Dedifferentiated amniotic fluid mesenchymal stem cell (primary cell): ENCODE measurements around the gene PLK3.
"Not testable (repeated sequence)": the region's sequence is repeated elsewhere in the genome, so short reads cannot be mapped to it uniquely, and the experiment has no call there.

Experiments used
- DNase-seq: peaks from one replicate; pipeline ENCODE4 v3.0.0-alpha.2; 2016; ENCODE audit errors: extremely low spot score

Gene PLK3

DNA sequence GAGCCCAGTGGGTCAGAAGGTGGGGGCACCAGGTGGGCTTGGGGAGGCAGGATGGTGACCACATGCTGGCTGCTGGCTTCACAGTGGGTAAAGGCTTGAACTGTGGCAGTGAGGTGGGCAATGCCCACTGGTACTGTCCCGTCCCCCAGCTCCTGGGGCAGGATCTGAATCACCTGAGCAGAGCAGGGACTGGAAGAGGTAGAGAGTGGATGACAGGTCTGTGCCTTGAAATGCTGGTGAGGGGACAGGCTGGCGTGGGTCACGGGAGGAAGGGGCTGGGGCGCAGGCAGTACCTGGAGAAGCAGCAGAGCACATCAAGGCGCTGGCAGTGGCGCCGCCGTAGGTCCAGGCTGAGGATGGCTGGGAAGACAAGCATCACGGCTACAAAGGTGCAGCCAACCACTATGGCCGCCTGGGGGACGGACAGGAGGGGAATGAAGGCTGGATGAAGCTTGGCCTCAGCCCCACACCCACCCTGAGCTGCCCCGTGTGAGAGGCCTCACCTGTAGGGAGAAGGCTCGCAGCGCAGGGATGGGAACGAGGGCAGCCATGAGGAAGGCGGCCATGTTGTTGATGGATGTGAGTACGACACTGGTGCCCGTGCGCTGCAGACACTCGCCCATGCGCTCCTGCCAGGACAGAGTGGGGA lies 27.9 kb downstream of the PLK3 start:
- DNase-seq = no peak

DNA sequence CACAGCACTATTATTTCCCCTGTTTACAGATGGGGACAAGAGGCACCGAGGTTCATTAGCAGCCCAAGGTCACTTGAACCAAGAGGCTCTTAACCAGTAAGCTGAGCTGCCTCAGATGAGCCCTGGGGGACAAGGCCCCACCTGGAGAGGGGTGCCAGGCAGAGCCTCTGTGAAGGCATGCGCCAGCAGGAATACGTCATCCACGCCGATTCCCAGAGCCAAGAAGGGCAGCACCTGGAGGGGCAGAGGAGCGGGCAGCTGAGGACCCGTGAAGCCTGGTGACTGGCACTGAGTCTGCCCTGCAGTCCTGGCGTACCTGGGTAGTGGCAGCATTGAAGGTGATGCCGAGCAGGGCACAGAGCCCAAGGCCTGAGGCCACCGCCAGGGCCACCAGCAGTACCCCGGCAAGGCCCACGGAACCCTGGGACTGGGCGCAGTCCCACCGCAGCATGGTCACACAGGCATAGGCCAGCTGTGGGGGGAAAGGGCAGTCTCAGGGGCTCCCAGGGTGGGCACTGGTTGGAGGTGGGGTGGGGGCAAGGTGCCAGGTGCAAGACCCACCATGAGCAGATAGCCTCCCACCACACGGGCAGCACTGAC lies 28.8 kb downstream of the PLK3 start:
- DNase-seq = no peak

DNA sequence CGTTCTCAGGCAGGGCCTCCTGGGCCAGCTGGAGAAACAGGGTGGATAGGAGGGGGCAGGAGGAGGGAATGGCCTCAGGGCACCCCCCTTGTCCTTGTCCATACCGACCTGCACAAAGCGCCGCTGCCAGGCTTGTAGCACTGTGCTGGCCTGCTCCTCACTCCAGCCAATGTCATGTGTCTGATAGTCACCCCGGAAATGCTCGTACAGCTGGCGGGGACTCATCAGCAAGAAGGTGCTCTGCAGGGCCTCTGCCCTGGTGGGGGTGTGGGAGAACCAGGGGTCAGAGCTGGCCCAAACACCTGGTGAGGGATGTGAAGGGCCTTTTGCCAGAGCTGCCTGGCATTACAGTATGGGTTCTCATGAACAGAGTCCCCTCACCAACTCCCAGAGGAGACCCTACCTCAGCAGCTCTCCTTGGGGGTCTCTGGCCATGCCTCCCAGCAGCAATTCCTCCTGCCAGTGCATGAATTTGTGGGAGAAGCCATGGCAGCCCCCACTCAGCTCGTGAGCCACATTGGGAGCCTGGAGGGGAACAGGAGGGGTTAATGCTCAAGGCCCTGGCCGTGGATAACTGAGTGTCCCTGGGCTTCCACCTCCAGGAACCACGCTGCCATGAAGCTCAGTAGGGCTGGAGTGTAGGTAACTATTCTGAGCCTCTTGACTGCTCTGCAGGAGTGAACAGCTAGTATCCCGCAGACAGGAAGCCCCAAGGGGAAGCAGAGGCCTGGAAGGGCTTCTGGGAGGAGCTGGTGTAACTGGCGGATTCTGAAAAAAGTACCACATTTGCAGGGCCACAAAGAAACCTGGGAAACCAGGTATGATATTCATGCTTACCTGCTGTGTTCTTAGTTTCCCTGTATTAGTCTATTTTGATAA lies 29.6 kb downstream of the PLK3 start:
- DNase-seq = no peak

DNA sequence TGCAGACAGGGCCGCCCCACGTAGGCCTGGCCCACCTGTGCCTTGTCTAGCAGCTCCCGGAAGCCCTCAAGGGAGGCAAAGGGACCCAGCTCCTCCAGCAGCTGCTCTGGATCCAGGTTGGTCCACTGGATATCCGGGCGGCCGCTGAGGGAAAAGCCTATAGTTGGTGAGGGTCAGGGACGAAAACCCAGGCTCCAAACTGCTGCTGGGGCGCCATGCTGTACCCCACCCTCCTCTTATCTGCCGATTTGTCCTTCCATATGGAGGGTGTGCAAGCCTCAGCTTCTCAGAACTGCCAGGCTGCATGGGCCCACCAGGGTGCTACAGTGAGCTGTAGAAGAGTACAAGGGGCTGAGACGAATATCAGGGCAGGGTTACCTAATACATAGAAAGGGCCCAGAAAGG lies 30.7 kb downstream of the PLK3 start:
- no peak for DNase-seq

DNA sequence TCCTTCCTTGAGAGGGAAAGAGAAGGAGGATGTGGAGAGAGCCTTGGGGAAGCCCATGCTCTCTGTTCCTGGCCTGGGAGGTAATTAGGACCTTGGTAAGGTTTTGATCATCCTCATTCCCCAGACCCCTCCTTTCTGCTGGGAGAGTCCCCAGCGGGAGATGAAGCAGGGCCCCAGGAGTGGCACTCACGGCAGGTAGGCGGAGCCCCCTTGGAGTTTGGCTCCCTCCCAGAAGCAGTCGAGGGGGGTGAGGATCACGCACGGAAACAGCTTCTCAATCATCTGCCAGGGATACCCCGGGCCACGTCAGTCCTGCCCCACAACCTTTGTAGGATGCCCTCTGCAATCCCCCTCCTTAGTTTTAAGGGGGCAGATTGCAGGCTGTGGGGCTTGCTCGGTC lies 31.3 kb downstream of the PLK3 start:
- no peak for DNase-seq

DNA sequence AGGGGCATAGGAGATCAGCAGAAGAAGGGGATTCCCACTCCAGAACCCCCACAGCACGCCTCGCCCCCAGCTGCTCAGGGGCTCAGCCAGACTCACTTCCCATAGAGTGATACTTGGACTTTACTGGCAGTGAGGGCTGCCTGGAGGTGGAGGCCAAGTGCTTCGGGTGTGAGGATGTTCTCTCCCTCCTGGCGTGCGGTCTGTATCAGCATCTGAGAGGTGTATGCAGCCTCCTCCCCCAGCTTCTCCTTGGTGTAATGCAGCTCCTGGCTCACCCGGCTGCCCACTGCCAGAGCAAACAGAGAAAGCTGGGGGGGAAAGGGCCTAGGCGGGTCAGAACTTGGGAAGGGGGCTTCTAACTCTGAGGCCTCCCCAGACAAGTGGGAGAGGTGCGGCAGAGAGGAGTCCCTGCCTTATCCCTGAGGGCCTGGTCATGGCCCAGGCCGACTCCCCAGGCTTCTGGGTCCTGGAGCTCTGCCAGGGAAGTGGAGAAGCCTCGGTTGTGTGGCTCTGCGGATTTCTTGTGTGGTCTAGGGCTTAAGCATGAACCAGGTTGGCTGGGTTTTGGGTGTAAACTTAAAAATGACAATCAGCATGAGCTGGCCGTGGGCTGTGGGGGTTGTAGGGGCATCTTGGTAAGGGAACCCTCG lies 32.0 kb downstream of the PLK3 start:
- DNase-seq = no peak

DNA sequence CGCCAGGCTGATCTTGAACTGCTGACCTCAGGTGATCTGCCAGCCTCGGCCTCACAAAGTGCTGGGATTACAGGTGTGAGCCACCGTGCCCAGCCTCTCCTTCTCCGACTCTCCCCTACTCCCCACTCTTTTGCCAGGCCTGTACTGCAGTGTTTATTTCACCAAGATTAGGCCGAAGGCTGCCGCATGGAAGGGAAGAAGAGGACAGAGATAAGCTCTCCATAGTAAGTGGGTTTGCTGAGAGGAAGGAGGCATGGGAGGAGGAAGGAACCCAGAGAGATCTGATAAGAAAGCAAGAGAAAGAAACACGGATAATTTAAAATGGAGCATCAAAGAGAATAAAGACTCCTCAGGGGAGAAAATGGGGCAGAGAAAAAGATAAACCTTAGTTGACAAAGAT lies 34.2 kb downstream of the PLK3 start:
- no peak for DNase-seq

DNA sequence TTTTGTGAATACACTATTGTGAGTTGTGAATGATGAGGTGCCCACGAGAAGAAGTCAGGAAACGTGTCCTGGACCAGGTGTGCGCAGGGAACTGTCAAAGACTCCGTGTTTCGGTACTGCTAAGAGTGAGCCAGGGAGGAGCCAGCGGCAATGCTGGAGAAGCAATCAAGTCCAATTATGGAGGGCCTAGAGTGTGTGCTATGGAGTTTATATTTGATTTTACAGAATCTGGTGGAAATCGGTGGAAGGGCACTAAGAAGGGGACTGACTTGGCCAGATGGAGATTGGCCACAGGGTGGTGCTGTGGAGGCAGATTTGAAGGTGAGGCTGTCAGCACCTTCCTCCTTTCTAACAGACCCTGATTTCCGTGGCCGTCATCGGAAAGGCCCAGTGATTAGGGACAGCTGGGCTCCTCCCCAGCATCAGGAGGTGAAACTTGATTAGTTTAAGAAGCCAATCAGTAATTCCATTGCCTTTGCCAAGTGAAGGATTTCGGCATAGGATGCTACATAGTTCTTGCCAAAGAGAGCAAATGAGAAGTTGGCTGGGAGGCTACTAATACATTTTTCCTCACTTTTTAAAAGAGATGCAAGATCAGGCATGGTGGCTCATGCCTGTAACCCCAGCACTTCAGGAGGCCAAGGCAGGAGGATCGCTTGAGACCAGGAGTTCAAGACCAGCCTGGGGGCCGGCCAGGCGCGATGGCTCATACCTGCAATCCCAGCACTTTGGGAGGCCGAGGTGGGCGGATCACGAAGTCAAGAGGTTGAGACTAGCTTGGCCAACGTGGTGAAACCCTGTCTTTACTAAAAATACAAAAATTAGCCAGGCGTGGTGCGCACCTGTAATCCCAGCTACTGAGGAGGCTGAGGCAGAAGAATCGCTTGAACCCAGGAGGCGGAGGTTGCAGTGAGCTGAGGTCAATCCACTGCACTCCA lies 35.8 kb downstream of the PLK3 start:
- DNase-seq = peak; percentile 82

DNA sequence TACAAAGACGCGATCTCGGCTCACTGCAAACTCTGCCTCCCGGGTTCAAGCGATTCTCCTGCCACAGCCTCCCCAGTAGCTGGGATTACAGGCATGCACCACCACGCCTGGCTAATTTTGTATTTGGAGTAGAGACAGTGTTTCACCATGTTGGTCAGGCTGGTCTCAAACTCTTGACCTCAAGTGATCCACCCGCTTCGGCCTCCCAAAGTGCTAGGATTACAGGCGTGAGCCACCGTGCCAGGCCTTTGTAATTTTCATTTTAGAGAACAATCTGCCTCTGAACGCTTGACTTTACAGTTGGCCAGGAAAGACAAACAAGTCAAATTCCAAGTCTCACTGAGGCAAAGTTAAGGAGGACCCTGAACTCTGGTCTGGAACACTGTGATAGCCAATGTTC lies 38.1 kb downstream of the PLK3 start:
- not testable (repeated sequence) for DNase-seq

DNA sequence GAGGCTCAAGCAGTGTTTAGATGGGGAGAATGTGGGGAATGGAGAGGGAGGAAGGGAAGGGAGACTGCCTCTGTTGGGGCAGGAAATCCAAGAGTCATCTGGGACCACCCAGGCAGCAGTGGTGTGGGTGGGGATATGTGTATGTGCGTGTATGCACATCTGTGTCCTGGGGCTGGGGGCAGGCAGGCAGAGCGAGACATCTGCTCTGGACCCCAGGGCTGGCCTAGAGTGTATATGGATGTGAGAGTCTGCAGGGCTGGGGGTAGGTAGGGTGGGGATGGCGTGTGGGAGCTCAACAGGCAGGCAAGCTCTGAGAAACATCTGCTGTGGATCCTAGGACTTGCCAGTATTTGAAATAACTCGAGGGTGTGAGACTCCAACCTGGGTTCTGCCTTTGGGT lies 39.4 kb downstream of the PLK3 start:
- no peak for DNase-seq

DNA sequence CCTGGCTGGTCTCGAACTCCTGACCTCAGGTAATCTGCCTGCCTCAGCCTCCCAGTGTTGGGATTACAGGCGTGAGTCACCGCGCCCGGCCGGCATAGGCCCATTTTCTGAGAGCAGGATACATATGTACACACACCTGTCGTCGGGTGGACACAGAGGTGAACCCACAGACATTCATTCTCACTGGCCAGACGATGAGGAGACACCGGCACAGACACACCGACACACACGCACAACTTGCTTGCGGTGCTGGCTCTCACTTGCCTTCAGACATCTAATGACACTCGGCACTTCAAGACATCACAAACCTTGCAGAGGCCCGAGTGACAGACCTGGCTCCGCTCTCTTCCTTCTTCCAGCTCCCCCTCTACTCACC lies 42.3 kb downstream of the PLK3 start:
- no peak for DNase-seq

DNA sequence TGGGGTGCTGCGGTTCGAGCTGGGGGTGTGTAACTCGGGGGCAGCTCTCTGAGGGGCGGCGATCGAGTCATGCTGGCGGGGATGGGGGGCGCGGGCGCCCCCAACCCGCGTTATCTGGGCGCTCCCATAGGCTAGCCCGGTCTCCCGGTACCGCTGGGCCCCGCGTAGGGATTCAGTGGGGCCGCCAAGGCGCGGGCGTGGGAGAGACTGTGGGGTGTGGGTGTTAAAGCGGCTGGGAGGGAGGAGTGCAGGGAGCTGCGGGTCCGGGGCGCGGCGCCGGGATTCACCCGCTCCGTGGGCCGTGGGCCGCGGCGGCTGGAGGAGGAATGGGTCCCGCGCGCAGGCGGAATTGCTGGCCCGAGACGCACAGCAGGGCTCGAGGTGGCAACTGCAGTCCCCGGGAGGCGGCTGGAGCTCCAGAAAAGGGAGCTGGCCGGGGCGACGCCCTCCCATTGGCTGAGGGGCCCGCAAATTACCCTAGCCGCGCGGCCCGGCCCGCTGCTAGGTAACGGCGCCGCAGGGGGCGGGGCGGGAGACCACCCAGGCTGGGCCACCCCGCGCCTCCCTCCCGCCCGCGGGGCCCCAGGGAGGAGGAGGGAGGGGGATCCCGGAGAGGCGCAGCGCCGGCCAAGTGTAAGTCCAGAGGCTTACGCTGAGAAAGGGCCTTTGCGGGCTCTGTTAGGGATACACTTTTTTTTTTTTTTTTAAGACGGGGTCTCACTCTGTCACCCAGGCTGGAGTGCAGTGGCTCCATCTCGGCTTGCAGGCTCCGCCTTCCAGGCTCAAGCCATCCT lies 42.9 kb downstream of the PLK3 start, which contains the start of gene PTCH2:
PTCH2 (minus strand) TSS at position 392 of the 794 bp plus-strand sequence; CDS start at position 71, 321 bp downstream.
- DNase-seq = peak; percentile 27

DNA sequence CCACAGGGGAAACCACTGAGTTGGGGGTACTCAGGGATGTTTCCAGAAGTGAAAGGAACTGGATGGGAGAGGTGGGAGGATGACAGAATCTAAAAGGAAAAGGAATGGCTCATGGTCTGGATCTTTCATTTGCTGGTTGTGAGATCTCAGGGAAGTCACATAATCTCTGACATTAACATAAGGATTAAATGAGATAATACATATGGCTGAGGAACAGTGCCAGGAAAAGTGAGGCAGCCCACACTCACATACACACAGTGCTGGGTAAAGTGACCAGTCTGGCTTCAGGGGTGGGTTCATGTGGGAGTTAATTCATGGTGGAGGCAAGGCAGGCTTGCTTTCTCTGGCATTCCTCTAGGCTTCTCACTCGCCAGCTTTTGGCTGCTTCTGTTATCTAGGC lies 46.8 kb downstream of the PLK3 start:
- no peak for DNase-seq

DNA sequence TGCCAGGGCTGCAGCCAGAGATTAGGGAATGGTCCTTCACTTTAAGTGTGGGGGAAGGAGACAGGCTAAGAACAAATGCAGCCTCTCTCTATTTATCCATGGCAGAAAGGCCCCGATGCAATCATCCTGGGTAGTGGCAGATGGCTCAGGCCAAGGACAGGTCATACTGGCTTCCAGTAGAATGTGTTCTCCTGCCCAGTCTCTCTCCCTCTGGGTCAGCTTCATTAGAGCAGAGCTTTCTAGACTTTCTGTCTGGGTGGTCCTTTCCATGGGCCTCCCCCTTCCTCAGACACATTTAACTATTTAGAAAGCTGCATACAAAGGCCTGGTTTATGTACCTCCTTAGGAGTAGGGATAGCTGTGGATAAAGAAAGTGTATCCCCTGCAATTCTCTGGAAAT lies 47.7 kb downstream of the PLK3 start:
- no peak for DNase-seq

DNA sequence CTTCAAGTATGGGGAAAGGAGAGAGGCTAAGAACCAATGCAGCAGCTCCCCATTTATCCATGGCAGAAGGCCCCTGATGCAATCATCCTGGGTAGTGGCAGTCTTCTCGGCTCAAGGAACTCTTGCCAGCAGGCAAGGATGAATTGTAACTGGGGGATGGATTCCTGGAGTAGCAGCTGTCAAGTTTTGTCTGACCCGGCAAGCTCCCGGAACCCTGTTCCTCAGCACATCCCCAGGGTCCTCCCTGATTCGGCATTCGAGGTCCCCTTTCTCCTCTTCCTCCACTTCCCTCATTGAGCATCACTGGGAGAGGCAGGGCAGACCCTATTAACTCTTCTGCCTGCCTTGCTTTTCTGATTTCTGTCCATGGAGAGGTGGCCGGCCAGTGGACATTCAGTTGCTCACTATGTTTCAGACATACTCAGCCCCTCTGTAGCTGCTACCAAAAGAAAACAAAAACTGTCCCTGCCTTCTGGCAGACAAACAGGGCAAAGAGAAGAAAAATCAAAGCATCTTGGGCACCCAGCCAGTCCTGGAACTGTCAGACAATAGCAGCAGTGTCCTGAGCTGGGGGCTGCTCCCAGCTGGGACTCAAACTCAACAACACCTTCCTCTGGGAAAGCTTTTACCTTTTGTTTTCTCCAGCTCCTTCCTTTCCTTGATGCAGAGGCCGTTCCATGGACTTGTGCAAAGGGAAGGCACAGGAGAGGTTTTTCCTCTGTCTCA lies 48.4 kb downstream of the PLK3 start:
- DNase-seq = no peak

DNA sequence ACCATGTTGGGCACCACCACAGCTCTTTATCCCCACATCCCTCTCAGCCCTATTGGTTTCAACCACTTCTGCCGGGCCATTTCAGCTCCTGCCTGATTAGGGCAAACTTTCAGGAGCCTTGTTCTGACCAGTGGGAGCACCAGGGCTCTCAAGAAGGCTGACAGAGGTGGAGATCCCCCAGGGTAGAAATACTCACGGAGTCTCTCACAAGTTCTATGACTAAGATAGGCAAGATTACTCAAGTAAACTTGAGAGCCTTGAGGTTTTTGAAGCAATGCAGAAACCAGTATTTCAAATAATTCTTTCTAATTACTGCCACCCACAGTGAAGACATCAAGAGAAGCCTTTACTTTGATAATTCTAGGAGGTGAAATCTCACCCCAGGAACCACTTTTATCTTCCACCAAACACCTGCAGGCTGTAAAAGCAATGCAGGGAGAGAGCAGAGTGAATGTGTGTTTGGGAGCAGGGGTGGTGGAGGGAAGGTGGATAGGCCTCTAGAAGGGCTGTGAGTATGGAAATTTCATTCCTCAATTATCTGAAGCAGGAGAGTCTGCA lies 49.5 kb downstream of the PLK3 start:
- DNase-seq = no peak

DNA sequence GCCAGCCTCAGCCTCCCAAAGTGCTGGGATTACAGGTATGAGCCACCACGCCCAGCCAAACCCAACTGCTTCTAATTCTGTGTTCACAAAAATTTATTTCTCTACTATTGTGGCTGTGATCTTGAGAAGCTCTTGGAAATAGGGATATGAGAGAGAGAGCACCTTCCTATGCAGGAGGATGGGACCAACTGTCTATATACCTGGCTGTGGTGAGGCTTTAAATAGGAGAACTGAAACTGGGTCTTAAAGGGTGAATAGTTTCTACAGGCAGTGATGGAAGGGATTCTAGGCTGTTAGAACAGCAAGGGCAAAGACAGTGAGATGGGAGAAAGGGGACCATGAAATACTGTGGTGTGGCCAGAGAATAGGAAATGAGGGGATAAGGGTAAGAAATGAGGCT lies 51.1 kb downstream of the PLK3 start:
- DNase-seq = no peak

DNA sequence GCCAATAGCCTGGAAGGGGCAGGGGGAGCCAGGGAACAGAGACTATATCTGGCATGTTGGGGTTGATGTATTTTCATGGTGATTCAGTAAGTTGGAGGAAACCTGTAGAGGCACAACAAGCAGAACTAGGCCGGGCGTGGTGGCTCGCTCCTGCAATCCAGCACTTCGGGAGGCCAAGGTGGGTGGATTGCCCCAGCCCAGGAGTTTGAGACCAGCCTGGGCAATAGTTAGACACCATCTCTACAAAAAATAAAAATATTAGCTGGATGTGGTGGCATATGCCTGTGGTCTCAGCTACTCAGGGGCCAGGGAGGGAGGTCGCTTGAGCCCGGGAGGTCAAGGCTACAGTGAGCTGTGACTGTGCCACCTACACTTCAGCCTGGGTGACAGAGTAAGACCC lies 53.0 kb downstream of the PLK3 start:
- no peak for DNase-seq

DNA sequence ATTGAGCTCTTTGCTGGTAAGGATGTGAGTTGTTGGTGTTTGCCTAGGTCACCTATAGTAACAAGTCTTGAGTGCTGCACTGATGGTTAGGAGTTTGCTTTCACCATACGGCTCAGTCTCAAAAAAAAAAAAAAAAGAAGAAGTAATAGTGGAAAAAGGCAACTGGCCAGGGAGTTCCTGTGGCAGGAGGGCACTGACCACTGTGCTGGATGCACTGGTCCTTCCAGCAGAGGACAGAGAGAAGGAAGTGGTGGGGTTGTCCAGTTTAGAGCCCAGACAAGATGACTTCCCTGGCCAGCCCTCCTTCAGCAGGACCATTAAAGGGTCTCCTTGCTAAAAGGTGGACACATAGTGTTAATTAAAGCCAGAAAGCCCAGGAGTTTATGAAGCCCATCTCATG lies 54.8 kb downstream of the PLK3 start:
- no peak for DNase-seq
